NCI-H226 (cell line): Measurements from ENCODE around the gene PNPLA6.
"Not testable (repeated sequence)": the region's sequence is repeated elsewhere in the genome, so short reads cannot be mapped to it uniquely, and the experiment has no call there.

Experiments used
- DNase-seq: peaks from one replicate; pipeline ENCODE4 v3.0.0-alpha.2; 2015

PNPLA6 gene

GRCh38 chr19:7534531-7535046, 928 bp upstream of the PNPLA6 start:
- peak; percentile 83 for DNase-seq

DNA sequence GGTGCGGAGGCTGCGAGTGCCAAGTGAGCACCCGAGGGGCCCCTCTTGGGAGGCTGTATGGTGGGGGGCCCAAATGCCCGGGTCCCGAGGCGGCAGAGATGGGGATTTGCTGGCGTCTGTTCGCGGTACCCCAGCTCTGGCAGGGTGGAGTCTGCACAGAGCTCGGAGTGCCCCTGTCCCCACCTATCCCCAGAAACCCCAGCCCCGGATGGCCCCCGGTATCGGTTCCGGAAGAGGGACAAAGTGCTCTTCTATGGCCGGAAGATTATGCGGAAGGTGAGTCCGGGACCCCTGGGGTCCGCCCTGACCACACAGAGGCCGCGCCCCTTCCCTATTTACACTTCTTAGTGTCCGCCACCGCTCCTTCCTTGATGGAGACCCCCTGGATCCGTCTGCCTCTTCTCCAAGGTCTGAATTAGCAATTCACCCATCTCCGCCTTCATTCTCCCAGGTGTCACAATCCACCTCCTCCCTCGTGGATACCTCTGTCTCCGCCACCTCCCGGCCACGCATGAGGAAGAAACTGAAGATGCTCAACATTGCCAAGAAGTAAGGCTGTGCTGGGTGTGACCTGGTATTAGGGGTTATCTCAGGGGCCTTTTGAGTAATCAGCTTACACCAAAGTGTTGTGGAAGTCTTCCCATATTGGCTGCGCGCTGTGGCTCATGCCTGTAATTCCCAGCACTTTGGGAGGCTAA, 630 bp downstream of the PNPLA6 start:
- no peak for DNase-seq

- DNase-seq = not testable (repeated sequence)
These were observed 3.5 kb downstream of the PNPLA6 start for GRCh38 chr19:7538990-7539389.

DNA sequence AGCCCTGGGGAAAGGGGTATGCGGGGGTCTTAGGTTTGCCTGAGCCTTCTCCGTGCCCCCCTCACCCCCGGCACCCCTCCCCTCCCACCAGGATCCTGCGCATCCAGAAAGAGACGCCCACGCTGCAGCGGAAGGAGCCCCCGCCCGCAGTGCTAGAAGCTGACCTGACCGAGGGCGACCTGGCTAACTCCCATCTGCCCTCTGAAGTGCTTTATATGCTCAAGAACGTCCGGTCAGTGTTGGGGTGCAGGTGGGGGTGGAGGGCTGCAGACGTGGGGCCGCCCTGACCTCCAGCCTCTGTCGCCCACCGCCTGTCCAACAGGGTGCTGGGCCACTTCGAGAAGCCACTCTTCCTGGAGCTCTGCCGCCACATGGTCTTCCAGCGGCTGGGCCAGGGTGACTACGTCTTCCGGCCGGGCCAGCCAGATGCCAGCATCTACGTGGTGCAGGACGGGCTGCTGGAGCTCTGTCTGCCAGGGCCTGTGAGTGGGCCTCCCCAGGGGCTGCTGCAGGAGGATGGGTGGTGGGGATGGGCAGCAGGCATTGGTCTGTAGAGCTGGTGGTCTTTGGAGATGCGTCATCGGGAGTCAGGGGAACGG, 4.4 kb downstream of the PNPLA6 start:
- DNase-seq = no peak

- DNase-seq = peak; percentile 66
These were observed 5.4 kb downstream of the PNPLA6 start for GRCh38 chr19:7540761-7541474.

DNA sequence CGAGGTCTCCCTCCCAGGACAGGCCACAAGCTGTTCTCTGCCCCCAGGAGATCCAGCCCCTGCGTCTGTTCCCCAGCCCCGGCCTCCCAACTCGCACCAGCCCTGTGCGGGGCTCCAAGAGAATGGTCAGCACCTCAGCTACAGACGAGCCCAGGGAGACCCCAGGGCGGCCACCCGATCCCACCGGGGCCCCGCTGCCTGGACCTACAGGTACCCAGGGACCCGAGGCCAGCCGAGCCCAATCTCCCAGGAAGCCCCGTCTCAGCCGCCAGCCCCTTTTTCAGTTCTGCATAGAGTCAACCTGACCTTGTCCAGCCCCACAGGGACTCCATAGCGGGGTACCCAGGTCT, 5.9 kb downstream of the PNPLA6 start:
- DNase-seq = no peak

DNA sequence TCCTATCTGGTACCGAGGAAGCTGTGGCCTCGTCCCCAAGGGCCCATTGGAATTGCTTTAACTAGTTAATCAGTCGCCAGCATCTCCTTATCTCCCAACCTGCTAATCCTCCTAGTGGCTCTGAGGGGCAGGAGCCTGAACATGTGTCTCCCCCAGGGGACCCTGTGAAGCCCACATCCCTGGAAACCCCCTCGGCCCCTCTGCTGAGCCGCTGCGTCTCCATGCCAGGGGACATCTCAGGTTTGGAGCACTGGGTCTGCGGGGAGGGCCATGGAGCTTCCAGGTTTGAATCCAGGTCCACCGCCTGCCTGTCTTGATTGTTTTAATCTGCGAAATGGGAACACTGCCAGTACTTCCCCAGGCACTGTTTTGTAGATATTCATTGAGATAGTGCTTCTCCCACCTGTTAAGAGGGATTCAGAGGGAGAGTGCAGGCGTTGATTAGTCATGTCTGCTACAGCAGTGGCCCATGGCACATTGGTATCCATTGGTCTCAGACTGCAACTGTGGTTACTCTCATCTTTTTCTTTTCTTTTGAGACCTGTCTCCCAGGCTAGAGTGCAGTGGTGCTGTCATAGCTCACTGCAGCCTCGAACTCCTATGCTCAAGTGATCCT, 6.4 kb downstream of the PNPLA6 start:
- no peak for DNase-seq

GRCh38 chr19:7542556-7543348, 7.2 kb downstream of the PNPLA6 start:
- DNase-seq = no peak

DNA sequence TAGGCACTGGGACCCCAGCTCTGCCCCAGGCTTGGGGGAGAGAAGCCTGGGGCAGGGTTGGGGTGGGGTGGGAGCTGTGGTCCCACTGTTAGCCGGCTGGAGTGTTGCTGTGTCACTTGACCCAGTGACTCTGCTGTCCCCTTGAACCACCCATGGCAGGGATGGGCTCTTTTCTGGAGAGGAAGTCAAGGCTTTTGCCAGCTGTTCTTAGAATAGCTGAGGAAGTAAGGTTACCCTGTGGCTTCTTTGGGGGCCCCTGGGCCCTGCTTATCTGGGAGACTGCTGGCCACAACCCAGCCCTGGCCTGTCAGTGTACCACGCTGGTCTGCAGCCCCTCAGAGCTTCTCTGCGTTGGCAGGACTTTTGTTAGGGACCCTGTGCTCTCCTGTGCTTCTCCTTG, 9.1 kb downstream of the PNPLA6 start:
- no peak for DNase-seq

- no peak for DNase-seq
These were observed 9.8 kb downstream of the PNPLA6 start for GRCh38 chr19:7545300-7545699.

- no peak for DNase-seq
These were observed 10.4 kb downstream of the PNPLA6 start for GRCh38 chr19:7545904-7546303.

- no peak for DNase-seq
These were observed 11.6 kb downstream of the PNPLA6 start for GRCh38 chr19:7547159-7547558.

GRCh38 chr19:7549429-7550148, 14.1 kb downstream of the PNPLA6 start:
- no peak for DNase-seq

DNA sequence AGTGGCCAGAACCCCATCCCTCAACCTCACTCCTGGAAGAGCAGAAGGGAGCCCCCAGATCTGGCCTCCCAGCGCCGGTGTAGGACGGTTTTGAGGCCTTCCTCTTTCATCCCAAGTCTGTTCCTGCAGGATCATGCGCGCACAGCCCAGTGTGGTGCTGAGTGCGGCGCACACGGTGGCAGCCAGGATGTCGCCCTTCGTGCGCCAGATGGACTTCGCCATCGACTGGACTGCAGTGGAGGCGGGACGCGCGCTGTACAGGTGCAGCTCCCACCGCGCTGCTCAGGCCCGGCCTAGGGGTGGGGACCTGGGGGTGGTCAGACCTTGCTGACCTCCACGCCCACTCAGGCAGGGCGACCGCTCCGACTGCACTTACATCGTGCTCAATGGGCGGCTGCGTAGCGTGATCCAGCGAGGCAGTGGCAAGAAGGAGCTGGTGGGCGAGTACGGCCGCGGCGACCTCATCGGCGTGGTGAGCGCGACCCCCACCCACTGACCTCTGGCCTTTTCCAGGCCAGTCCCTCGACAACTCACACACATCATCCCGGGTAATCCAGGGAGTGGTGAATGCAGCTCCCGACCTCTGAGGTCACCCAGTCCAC, 14.8 kb downstream of the PNPLA6 start:
- no peak for DNase-seq

GRCh38 chr19:7550987-7551761, 15.7 kb downstream of the PNPLA6 start:
- DNase-seq = no peak

DNA sequence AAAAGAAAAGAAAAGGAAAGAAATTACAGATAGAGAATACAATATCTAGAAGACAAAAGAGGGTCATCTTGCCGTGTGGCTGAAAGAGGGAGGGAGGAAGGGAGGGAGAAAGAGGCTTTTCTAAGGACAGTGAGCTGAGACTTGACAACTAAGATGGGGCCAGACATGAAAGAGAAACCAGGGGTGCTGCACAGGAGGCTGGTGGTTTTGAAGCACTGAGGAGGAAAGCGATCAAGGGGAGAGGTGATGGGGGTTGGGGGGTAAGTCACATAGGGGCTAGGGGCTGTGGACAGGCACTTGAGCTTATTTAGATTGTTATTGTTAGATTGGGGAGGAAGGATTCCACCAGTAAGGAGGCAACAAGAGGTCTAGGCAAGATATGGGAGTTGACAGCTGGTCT, 17.3 kb downstream of the PNPLA6 start:
- DNase-seq = no peak

GRCh38 chr19:7554565-7554964, 19.0 kb downstream of the PNPLA6 start:
- DNase-seq = no peak

- DNase-seq = no peak
These were observed 19.7 kb downstream of the PNPLA6 start for GRCh38 chr19:7554990-7555864.

GRCh38 chr19:7556696-7557315, 21.3 kb downstream of the PNPLA6 start:
- no peak for DNase-seq
